GM21737 (cell line): ENCODE results near the gene GPR149.
"Not testable (repeated sequence)": the region's sequence is repeated elsewhere in the genome, so short reads cannot be mapped to it uniquely, and the experiment has no call there.

Source experiments
- ATAC-seq: cut with Tn5 transposase; IDR thresholded peaks from one replicate; pipeline ENCODE4 v1.9.1; 2021; ENCODE audit warnings: mild to moderate bottlenecking, moderate library complexity; ENCODE audit not compliant: unreplicated experiment

Gene GPR149

GRCh38 chr3:154430014-154430413 is at the start of gene GPR149:
Gene GPR149 (minus strand): TSS chr3:154430190. CDS start chr3:154429615, 575 bp downstream.
- ATAC-seq: no peak

GRCh38 chr3:154473769-154474168 is 43.8 kb upstream of the GPR149 start:
- no peak for ATAC-seq

GRCh38 chr3:154469585-154469984 is 39.6 kb upstream of the GPR149 start:
- no peak for ATAC-seq

- ATAC-seq: no peak
These were observed 34.6 kb upstream of the GPR149 start for GRCh38 chr3:154464440-154465190.

- no peak for ATAC-seq
These were observed 28.6 kb upstream of the GPR149 start for GRCh38 chr3:154458560-154458959.

GRCh38 chr3:154439081-154439480 is 9.1 kb upstream of the GPR149 start:
- ATAC-seq: not testable (repeated sequence)

- ATAC-seq: no peak
These were observed 1.1 kb upstream of the GPR149 start for GRCh38 chr3:154431043-154431442.

- no peak for ATAC-seq
These were observed 1.4 kb downstream of the GPR149 start for GRCh38 chr3:154428286-154429206.

- no peak for ATAC-seq
These were observed 2.2 kb downstream of the GPR149 start for GRCh38 chr3:154427685-154428285.

- no peak for ATAC-seq
These were observed 7.3 kb downstream of the GPR149 start for GRCh38 chr3:154422694-154423093.

- no peak for ATAC-seq
These were observed 8.9 kb downstream of the GPR149 start for GRCh38 chr3:154421083-154421482.

- peak; percentile 99 for ATAC-seq
These were observed 31.7 kb downstream of the GPR149 start for GRCh38 chr3:154398084-154398967.

- ATAC-seq: no peak
These were observed 40.1 kb downstream of the GPR149 start for GRCh38 chr3:154389861-154390260.

- no peak for ATAC-seq
These were observed 45.5 kb downstream of the GPR149 start for GRCh38 chr3:154384479-154384878.

GRCh38 chr3:154378311-154378710 is 51.7 kb downstream of the GPR149 start:
- ATAC-seq: no peak

GRCh38 chr3:154367221-154367620 is 62.8 kb downstream of the GPR149 start:
- ATAC-seq: no peak

GRCh38 chr3:154364849-154365248 is 65.1 kb downstream of the GPR149 start:
- ATAC-seq: no peak

- no peak for ATAC-seq
These were observed 68.9 kb downstream of the GPR149 start for GRCh38 chr3:154361099-154361498.

- ATAC-seq: no peak
These were observed 74.0 kb downstream of the GPR149 start for GRCh38 chr3:154356009-154356408.

GRCh38 chr3:154349223-154349622 is 80.8 kb downstream of the GPR149 start:
- ATAC-seq: no peak
